AG10803 (cell line): Measurements from ENCODE around the gene MICAL1.

Experiments used
- DNase-seq: peaks from one replicate; pipeline ENCODE4 v3.0.0; 2010; ENCODE audit warnings: low read depth
- H3K4me3 ChIP-seq: 2 replicates; pipeline ENCODE4 v1.5.1; 2011; ENCODE audit warnings: mild to moderate bottlenecking, low read length, control low read depth
- TF ChIP-seq, protein P1 (sequence below): conservative IDR thresholded peaks from 2 replicates; pipeline ENCODE4 v1.5.1; 2011; ENCODE audit warnings: mild to moderate bottlenecking, low read length, control low read depth, inconsistent platforms

Gene MICAL1, protein sequence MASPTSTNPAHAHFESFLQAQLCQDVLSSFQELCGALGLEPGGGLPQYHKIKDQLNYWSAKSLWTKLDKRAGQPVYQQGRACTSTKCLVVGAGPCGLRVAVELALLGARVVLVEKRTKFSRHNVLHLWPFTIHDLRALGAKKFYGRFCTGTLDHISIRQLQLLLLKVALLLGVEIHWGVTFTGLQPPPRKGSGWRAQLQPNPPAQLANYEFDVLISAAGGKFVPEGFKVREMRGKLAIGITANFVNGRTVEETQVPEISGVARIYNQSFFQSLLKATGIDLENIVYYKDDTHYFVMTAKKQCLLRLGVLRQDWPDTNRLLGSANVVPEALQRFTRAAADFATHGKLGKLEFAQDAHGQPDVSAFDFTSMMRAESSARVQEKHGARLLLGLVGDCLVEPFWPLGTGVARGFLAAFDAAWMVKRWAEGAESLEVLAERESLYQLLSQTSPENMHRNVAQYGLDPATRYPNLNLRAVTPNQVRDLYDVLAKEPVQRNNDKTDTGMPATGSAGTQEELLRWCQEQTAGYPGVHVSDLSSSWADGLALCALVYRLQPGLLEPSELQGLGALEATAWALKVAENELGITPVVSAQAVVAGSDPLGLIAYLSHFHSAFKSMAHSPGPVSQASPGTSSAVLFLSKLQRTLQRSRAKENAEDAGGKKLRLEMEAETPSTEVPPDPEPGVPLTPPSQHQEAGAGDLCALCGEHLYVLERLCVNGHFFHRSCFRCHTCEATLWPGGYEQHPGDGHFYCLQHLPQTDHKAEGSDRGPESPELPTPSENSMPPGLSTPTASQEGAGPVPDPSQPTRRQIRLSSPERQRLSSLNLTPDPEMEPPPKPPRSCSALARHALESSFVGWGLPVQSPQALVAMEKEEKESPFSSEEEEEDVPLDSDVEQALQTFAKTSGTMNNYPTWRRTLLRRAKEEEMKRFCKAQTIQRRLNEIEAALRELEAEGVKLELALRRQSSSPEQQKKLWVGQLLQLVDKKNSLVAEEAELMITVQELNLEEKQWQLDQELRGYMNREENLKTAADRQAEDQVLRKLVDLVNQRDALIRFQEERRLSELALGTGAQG

DNA sequence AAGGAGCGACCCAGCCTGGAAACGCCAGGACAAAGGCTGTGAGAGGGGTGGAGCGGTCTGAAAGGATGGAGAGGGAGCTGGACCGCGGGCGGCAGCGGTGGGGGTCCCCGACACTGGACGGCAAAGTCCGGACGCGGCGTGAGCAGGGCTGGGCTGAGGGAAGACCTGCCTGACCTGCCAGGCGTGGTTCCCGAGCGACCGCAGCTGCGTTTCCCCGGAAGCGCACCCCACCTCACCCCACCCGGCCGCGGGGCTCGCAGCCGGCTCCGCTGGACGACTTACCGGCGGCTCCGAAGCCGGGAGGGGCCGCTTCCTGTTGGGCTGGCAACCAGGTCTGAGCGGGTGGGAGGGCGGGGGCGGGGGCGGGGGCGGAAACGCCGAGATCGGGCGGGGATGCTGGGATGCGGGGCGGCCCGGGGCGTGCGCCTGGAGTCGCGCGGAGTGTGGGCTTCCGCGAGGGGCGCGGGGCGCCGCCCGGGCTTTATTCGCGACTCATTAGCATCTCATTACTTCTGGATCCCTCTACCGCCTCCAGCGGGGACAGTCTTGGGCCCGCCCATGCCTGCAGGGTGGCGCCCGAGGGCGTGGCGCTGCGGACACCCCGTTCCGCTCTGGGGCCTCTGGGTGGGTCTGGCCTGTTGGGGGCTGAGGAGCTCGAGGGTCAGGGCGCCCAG lies at the start of gene MICAL1:
MICAL1 (minus strand) TSS at position 336 of the 674 bp plus-strand sequence. CDS start 1,576 bp downstream, outside the sequence.
- TF ChIP-seq, protein P1, sequence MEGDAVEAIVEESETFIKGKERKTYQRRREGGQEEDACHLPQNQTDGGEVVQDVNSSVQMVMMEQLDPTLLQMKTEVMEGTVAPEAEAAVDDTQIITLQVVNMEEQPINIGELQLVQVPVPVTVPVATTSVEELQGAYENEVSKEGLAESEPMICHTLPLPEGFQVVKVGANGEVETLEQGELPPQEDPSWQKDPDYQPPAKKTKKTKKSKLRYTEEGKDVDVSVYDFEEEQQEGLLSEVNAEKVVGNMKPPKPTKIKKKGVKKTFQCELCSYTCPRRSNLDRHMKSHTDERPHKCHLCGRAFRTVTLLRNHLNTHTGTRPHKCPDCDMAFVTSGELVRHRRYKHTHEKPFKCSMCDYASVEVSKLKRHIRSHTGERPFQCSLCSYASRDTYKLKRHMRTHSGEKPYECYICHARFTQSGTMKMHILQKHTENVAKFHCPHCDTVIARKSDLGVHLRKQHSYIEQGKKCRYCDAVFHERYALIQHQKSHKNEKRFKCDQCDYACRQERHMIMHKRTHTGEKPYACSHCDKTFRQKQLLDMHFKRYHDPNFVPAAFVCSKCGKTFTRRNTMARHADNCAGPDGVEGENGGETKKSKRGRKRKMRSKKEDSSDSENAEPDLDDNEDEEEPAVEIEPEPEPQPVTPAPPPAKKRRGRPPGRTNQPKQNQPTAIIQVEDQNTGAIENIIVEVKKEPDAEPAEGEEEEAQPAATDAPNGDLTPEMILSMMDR = peak; percentile 40
- DNase-seq = peak; percentile 67
- peak within 1 kb of the TSS; percentile 92 for H3K4me3 ChIP-seq

DNA sequence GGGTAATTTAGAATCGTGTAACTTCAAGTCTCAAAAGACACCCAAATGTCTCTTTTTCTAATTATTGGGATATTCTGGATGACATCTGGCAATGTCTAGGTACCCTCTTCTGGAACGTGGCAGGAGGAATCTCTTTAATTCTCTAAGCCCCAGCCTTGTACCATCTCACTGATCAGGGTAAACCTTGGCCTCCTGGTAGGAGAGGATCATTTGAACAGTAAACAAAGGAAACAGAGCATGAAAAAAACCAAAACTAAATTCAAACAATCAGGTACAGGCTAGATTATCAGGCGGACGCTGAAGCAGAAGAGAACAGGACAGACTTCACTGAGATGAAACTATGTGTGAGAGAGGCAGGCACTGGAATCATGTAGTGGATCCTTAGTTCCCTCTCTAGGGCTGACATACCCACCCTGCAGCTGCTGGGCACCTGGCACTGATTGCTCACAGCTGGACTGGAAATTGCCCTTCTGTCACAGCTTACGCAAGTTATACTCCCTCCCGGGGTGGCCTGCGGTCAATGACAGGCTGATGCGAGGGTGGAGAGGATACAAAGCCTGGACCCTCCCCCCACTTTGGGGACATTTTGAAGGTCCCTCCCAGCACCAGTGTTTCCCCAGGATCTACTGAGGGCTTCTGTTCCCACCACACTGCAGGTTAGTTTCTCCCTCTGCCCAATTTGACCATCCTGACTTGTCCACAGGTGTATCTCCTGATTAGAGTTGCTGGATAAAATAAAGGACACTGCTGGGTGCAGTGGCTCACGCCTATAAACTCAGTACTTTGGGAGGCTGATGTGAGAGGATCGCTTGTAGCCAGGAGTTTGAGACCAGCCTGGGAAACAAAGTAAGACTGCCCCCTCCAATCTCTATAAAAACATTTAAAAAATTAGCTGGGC lies 48.0 kb upstream of the MICAL1 start:
- peak; percentile 46 for DNase-seq
- H3K4me3 ChIP-seq = no peak overlapping the region
- TF ChIP-seq, protein P1 = no peak

DNA sequence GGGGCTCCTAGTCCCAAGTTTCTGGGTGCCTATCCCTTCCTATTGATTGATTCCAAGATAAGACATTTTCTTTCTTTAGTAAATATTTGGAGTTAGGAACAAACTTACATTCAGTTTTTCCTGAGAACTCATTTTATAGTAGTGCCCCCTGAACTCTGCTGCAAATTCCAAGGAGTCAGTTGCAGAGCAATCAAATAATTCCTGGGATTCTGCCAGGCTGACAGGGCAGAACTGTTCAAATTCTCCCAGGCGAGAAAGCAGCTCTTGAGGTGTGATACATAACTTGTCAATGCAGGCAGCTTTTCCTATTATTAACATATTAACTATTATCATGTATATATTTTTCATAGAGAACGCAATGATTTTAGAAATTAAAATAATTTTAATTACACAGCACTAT lies 43.4 kb upstream of the MICAL1 start:
- DNase-seq = no peak
- TF ChIP-seq, protein P1 = no peak
- H3K4me3 ChIP-seq = no peak overlapping the region

DNA sequence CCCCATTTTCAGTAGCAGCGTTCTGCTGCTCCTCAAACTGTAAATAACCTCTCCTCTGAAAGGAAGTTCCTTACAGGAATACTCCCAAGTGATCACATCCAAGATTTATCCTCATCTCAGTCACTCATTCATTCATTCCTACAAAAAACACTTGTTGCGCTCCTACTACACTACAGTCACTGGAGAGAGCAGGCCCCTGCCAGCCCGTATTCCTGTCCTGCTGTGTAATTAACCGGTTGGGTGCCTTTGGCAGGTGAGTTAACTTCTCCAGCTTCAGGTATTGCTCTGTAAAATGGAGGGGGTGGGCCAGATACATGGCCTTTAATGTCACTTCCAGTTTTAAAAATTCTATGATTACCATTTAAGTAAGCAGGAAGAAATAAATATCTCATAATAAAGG lies 42.5 kb upstream of the MICAL1 start:
- no peak for DNase-seq
- H3K4me3 ChIP-seq = no peak overlapping the region
- TF ChIP-seq, protein P1 = no peak

DNA sequence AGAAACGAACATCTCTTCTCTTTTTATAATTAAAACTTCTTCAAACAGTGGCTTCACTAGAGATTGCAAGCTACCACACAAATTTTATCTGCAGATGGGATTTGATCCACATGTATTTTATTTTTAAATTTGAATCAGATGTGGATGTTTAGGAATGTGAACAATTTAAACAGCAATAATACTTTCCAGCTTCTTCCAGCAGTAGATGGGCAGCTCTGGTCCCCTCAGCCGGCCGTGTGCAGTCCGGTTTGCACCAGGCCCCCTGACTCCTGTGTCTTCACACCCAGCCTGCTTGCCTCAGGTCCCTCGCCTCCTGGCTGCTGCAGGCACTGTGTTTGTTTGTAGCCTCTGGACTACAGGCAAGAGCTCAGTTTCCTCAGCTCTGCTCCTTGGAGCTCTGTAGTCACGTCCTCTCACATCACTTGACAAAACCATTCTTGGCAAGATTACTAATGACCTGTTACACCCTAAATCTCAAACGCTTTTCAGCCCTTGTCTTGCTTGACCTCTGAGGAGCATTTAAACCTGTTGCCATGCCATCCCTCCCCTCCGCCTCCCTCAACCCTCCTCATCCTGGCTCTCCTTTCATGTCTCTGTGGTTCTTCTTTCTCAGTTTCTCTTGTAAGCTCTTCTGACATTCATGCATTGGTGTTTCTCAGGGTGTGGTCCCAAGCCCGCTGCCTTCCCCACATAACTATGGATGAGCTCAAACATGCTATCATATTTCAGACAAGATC lies 40.6 kb upstream of the MICAL1 start:
- no peak overlapping the region for H3K4me3 ChIP-seq
- TF ChIP-seq, protein P1 = no peak
- DNase-seq = peak; percentile 40
